HepG2 (cell line): ENCODE measurements around the gene RARA. TPM values are rescaled to one million over a fixed set of nuclear protein-coding genes. Genes with fewer than 3 reads are reported as not detected.
A peak's percentile ranks its signal among the peaks of the same experiment; 100 is the strongest.

Experiments
- ARID4A ChIP-seq: sonication (generic); formaldehyde crosslinking; IDR thresholded peaks from 2 replicates; pipeline ENCODE4 v1.5.0; 2020; ENCODE audit warnings: mild to moderate bottlenecking, missing genetic modification reagents, borderline replicate concordance
- ARNT ChIP-seq: fragments of 450-650 bp; IDR thresholded peaks from 2 replicates; pipeline ENCODE4 v1.6.1; 2017
- CHD2 ChIP-seq: IDR thresholded peaks from 2 replicates; pipeline ENCODE4 v1.6.1; 2011; ENCODE audit warnings: low read depth, low read length, improper control_type of control experiment
- ELF3 ChIP-seq: IDR thresholded peaks from 2 replicates; pipeline ENCODE4 v1.6.1; 2016; ENCODE audit warnings: missing genetic modification reagents, missing compliant biosample characterization
- ERF ChIP-seq: IDR thresholded peaks from 2 replicates; pipeline ENCODE4 v1.6.1; 2018; ENCODE audit warnings: missing biosample characterization, missing genetic modification reagents
- ESRRA ChIP-seq: sonication (generic); formaldehyde crosslinking; IDR thresholded peaks from 2 replicates; pipeline ENCODE4 v1.5.1; 2020; ENCODE audit warnings: mild to moderate bottlenecking, low read depth, missing genetic modification reagents
- KLF12 ChIP-seq: sonication (generic); formaldehyde crosslinking; IDR thresholded peaks from 2 replicates; pipeline ENCODE4 v1.4.0; 2020; ENCODE audit warnings: missing genetic modification reagents, borderline replicate concordance
- MXD4 ChIP-seq: IDR thresholded peaks from 2 replicates; pipeline ENCODE4 v1.6.1; 2016; ENCODE audit warnings: mild to moderate bottlenecking, missing biosample characterization, missing genetic modification reagents
- STAG1 ChIP-seq: sonication (generic); formaldehyde crosslinking; IDR thresholded peaks from 2 replicates; pipeline ENCODE4 v1.4.0; 2020; ENCODE audit warnings: missing genetic modification reagents
- STAT5B ChIP-seq: sonication (generic); formaldehyde crosslinking; IDR thresholded peaks from 2 replicates; pipeline ENCODE4 v1.4.0; 2020; ENCODE audit warnings: missing genetic modification reagents
- THAP11 ChIP-seq: IDR thresholded peaks from 2 replicates; pipeline ENCODE4 v1.6.1; 2016; ENCODE audit warnings: missing biosample characterization, missing genetic modification reagents
- ZBTB2 ChIP-seq: sonication (generic); formaldehyde crosslinking; IDR thresholded peaks from 2 replicates; pipeline ENCODE4 v1.8.0; 2022; ENCODE audit warnings: low read depth, missing genetic modification reagents
- ZBTB25 ChIP-seq: IDR thresholded peaks from 2 replicates; pipeline ENCODE4 v1.6.1; 2018; ENCODE audit warnings: missing genetic modification reagents
- ZNF512B ChIP-seq: sonication (generic); formaldehyde crosslinking; IDR thresholded peaks from 2 replicates; pipeline ENCODE4 v1.5.1; 2020; ENCODE audit warnings: missing genetic modification reagents, mild to moderate bottlenecking, borderline replicate concordance
- ZNF792 ChIP-seq: IDR thresholded peaks from 2 replicates; pipeline ENCODE4 v1.6.1; 2016
- polyA plus RNA-seq, 8 experiments: library from polyadenylated mRNA; depleted of rRNA in 3 of 8; stranded (reverse) in 7 of 8; unstranded in 1 of 8; fragments of >200 nt; fragmentation: Illumina TruSeq in 4 of 8; extraction: Trizol in 4 of 8; gene quantifications; 2 replicates each; pipeline versions ENCODE4 v1.2.1 to v1.2.3, GENCODE V29; 2011 to 2016; ENCODE audit warnings: low read depth in 4 of 8, missing spikeins in 1 of 8, mixed read lengths in 1 of 8; ENCODE audit not compliant: insufficient read depth in 1 of 8
- total RNA-seq, 5 experiments: library from RNA; depleted of rRNA; stranded (reverse); fragments of >200 nt; fragmentation: Illumina TruSeq; extraction: Trizol; gene quantifications; 2 replicates each; pipeline ENCODE4 v1.2.3, GENCODE V29; 2016; ENCODE audit warnings: low read depth in 1 of 5
- TF ChIP-seq, protein P1 (sequence below): sonication (generic); formaldehyde crosslinking; IDR thresholded peaks from 2 replicates; pipeline ENCODE4 v1.8.1; 2023; ENCODE audit warnings: missing genetic modification reagents, inconsistent platforms, borderline replicate concordance
- TF ChIP-seq, protein P2 (sequence below): sonication (generic); formaldehyde crosslinking; IDR thresholded peaks from 2 replicates; pipeline ENCODE4 v1.8.0; 2022; ENCODE audit warnings: missing genetic modification reagents, mild to moderate bottlenecking, inconsistent platforms, borderline replicate concordance

Gene RARA
- total and polyA plus RNA-seq, 2 of the 13 experiments (the other 11 are each of a cell fraction or from before 2014, with no cell fraction given), result 6.4 to 8.6 TPM

GRCh38 chr17:40358323-40359038 lies 49.5 kb downstream of the RARA start (continued):
- TF ChIP-seq ARID4A (CRISPR knock-in tag), result peak; percentile 52; the same call in 1 of the 2 replicates
- TF ChIP-seq ARNT, result no peak
- TF ChIP-seq ESRRA (CRISPR knock-in tag), result no peak
- 0 out of 2 replicates have a peak, but pooled peaks have one; percentile 29 for TF ChIP-seq ELF3 (CRISPR knock-in tag)
- TF ChIP-seq CHD2, result no peak
- TF ChIP-seq, protein P1, sequence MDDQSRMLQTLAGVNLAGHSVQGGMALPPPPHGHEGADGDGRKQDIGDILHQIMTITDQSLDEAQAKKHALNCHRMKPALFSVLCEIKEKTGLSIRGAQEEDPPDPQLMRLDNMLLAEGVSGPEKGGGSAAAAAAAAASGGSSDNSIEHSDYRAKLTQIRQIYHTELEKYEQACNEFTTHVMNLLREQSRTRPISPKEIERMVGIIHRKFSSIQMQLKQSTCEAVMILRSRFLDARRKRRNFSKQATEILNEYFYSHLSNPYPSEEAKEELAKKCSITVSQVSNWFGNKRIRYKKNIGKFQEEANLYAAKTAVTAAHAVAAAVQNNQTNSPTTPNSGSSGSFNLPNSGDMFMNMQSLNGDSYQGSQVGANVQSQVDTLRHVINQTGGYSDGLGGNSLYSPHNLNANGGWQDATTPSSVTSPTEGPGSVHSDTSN, result no peak
- TF ChIP-seq STAG1, result peak; percentile 97
- TF ChIP-seq ERF, result 0 out of 2 replicates have a peak, but pooled peaks have one; percentile 67
- TF ChIP-seq KLF12 (CRISPR knock-in tag), result no peak
- TF ChIP-seq MXD4 (CRISPR knock-in tag), result peak; percentile 38; the same call in 1 of the 2 replicates
- TF ChIP-seq STAT5B (CRISPR knock-in tag), result no peak
- TF ChIP-seq ZBTB2 (CRISPR knock-in tag), result no peak
- peak; percentile 85 for TF ChIP-seq ZNF512B (CRISPR knock-in tag)
- TF ChIP-seq, protein P2, sequence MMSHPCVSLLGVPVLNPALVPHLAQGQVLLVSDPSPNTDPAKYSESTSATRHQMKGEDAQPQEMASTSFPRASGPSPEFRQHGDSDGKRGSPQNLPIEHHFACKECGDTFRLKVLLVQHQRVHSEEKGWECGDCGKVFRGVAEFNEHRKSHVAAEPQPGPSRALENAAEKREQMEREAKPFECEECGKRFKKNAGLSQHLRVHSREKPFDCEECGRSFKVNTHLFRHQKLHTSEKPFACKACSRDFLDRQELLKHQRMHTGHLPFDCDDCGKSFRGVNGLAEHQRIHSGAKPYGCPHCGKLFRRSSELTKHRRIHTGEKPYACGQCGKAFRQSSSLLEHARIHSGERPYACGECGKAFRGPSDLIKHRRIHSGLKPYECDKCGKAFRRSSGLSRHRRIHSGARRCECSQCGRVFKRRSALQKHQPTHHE, result no peak
- TF ChIP-seq ZNF792 (CRISPR knock-in tag), result 0 out of 2 replicates have a peak, but pooled peaks have one; percentile 10
- TF ChIP-seq THAP11 (CRISPR knock-in tag), result peak; percentile 51; the same call in 1 of the 2 replicates
- TF ChIP-seq ZBTB25 (CRISPR knock-in tag), result no peak
